Right atrium auricular region (tissue), 2 donors: ENCODE results near the gene GPR15LG. TPM values are rescaled to one million over a fixed set of nuclear protein-coding genes. Genes with fewer than 3 reads are reported as not detected.

Experiments used
- DNase-seq: peaks from one replicate; pipeline ENCODE4 v3.0.0-alpha.2; 2019; ENCODE audit warnings: low spot score
- H3K27ac ChIP-seq, 2 donors: fragments of 200-600 bp; sonication (generic); 1 replicate in 1 of 2; 2 replicates in 1 of 2; pipeline ENCODE4 v1.5.1; 2016 to 2019
- H3K27me3 ChIP-seq, 2 donors: fragments of 200-600 bp; sonication (generic); one replicate each; pipeline versions ENCODE4 v1.5.1 to v1.6.0; 2017 to 2019
- H3K36me3 ChIP-seq: fragments of 200-600 bp; sonication (generic); one replicate; pipeline ENCODE4 v1.5.1; 2016
- H3K4me1 ChIP-seq, 2 donors: fragments of 200-600 bp; sonication (generic); one replicate each; pipeline versions ENCODE4 v1.5.1 to v1.6.0; 2017 to 2019
- H3K4me3 ChIP-seq, 2 donors: fragments of 200-600 bp; sonication (generic); 1 replicate in 1 of 2; 2 replicates in 1 of 2; pipeline ENCODE4 v1.5.1; 2017 to 2019; ENCODE audit warnings: mild to moderate bottlenecking in 1 of 2, moderate library complexity in 1 of 2
- H3K9me3 ChIP-seq, 2 donors: fragments of 200-600 bp; sonication (generic); one replicate each; pipeline ENCODE4 v1.5.1; 2019
- CTCF ChIP-seq, 2 donors: fragments of 200-600 bp; sonication (generic); IDR thresholded peaks; one replicate each; pipeline ENCODE4 v1.5.1; 2019; ENCODE audit warnings: antibody characterized with exemption in 2 of 2
- total RNA-seq, 2 donors: library from RNA; depleted of rRNA; stranded (reverse); fragments of >200 nt; gene quantifications; one replicate each; pipeline ENCODE4 v1.1.0, GENCODE V29; 2016

The GPR15LG gene
- total RNA-seq, 2 donors from 2014 or later, result not detected

GRCh38 chr10:84181631-84182030 is 8.0 kb downstream of the GPR15LG start:
- Histone ChIP-seq H3K27me3 (no peaks in the 10 kb centered on the region), H3K4me3 (no peak overlapping the region), H3K9me3 (no peaks in the 10 kb centered on the region), H3K4me1 (no peaks in the 10 kb centered on the region), H3K36me3 (no peaks in the 10 kb centered on the region), H3K27ac (no peak overlapping the region)
- TF ChIP-seq CTCF (IDR thresholded peaks at IDR 0.05), result no peak
- no peak for DNase-seq

GRCh38 chr10:84184517-84184916 is 10.9 kb downstream of the GPR15LG start:
- DNase-seq, result no peak
- Histone ChIP-seq H3K4me1 (no peaks in the 10 kb centered on the region), H3K36me3 (no peaks in the 10 kb centered on the region), H3K9me3 (no peaks in the 10 kb centered on the region), H3K27me3 (no peaks in the 10 kb centered on the region), H3K4me3 (no peak overlapping the region), H3K27ac (no peak overlapping the region)
- TF ChIP-seq CTCF (IDR thresholded peaks at IDR 0.05), result no peak

GRCh38 chr10:84185526-84186175 is 12.1 kb downstream of the GPR15LG start:
- TF ChIP-seq CTCF (IDR thresholded peaks at IDR 0.05), result no peak
- H3K36me3 ChIP-seq, result no peaks in the 10 kb centered on the region
- no peak for DNase-seq
- no peak overlapping the region for H3K4me3 ChIP-seq
- H3K27ac ChIP-seq, result no peak overlapping the region
- no peaks in the 10 kb centered on the region for H3K27me3 ChIP-seq
- no peaks in the 10 kb centered on the region for H3K4me1 ChIP-seq
- no peaks in the 10 kb centered on the region for H3K9me3 ChIP-seq

GRCh38 chr10:84188815-84189214 is 15.2 kb downstream of the GPR15LG start:
- Histone ChIP-seq H3K4me1 (peaks cover 0 to 1% of the 10 kb centered on the region in 2 donors), H3K4me3 (no peak overlapping the region), H3K27ac (no peak overlapping the region), H3K36me3 (no peaks in the 10 kb centered on the region), H3K9me3 (no peaks in the 10 kb centered on the region), H3K27me3 (no peaks in the 10 kb centered on the region)
- no peak for DNase-seq
- no peak for TF ChIP-seq CTCF (IDR thresholded peaks at IDR 0.05)

- Histone ChIP-seq H3K4me3 (no peak overlapping the region), H3K27me3 (no peaks in the 10 kb centered on the region), H3K4me1 (peaks cover 0 to 16% of the 10 kb centered on the region in 2 donors), H3K9me3 (no peaks in the 10 kb centered on the region), H3K36me3 (no peaks in the 10 kb centered on the region), H3K27ac (no peak overlapping the region)
- TF ChIP-seq CTCF (IDR thresholded peaks at IDR 0.05), result no peak
- DNase-seq, result no peak
Observed at GRCh38 chr10:84190621-84191020, 17.0 kb downstream of the GPR15LG start.

GRCh38 chr10:84191106-84191505 is 17.5 kb downstream of the GPR15LG start:
- Histone ChIP-seq H3K4me1 (peaks cover 0 to 16% of the 10 kb centered on the region in 2 donors), H3K27me3 (no peaks in the 10 kb centered on the region), H3K9me3 (no peaks in the 10 kb centered on the region), H3K27ac (no peak overlapping the region), H3K36me3 (no peaks in the 10 kb centered on the region), H3K4me3 (no peak overlapping the region)
- no peak for DNase-seq
- no peak for TF ChIP-seq CTCF (IDR thresholded peaks at IDR 0.05)
